Stimulated activated CD4-positive, alpha-beta T cell treated with anti-CD3 and anti-CD28 coated beads, Interleukin-1b, Interleukin-23, amount 100 ng/mL, for 48 hours (primary cell): ENCODE results near the gene CNKSR1.

Source experiments
- DNase-seq: peaks from one replicate; pipeline ENCODE4 v3.0.0-alpha.2; 2020

Gene CNKSR1

DNA sequence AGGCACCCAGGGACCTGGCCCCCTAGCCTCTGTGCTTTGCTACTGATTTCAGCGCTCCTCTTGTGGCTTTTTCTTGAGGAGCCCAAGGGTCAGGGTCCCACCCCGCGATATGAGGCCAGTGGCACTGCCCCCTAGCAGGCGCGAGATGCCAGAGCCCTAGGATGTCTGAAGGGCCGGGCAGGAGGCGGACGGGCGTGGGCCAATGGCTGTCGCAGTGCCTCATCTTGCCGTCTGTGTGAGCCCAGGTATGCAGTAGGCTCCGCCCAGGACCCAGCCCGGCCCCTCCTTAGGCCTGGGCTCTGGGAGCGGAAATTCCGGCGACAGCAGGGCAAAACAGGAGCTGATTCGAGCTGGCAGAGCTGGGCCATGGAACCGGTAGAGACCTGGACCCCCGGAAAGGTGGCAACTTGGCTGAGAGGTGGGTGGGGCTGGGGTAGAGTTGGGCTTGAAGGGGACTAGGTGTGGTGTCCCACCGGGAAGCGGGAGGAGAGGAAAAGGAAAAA, at the start of gene CNKSR1:
Gene CNKSR1, plus strand, starts transcription at position 310 of the 503 bp plus-strand sequence. Its CDS starts 57 bp downstream, at position 367.
- DNase-seq: peak; percentile 22

GRCh38 chr1:26129778-26130177, 47.5 kb upstream of the CNKSR1 start:
- no peak for DNase-seq

DNA sequence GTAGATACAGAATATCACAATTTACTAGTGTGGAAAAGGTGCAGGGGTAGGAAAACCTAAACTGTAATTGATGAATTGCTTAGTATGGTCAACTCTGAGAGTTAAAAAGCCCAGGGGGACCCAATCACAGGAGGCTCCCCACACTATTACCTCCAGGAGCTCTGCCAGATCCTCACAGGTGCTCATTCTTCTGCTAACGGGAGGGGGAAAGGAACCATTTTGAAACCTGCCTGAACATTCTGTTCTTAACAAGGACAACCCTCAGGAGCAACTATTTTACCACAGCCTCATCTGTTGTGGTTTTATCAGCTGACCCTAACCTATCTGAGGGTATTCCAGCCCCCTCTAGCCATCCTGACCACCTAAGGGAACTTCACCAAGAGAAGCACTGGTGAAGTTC, 46.6 kb upstream of the CNKSR1 start:
- no peak for DNase-seq

DNA sequence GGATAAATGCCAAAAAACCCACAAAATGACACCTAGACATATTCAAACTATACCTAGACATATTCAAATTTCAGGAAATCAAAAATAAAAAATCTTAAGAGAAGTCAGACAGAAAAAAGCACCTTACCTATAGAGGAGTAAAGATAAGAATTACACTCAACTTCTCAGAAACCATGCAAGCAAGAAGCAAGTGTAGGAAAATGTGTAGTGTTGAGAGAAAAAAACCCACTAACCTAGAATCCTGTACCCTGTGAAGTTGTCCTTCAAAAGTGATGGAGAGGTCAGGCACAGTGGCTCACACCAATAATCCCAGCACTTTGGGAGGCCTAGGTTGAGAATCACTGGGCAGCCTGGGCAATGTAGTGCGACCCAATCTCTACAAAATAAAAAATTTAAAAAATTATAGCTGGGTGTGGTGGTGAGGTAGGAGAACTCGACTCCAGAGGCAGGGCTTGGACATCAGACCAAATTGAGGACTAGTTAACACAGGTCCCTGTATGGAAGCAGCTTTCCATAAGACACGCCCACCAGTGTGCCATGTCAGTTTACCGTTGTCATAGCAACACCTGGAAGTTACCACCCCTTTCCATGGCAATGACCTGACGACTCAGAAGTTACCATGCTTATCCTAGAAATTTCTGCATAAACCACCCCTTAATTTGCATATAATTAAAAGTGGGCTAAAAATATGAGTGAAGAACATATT, 45.0 kb upstream of the CNKSR1 start:
- no peak for DNase-seq

DNA sequence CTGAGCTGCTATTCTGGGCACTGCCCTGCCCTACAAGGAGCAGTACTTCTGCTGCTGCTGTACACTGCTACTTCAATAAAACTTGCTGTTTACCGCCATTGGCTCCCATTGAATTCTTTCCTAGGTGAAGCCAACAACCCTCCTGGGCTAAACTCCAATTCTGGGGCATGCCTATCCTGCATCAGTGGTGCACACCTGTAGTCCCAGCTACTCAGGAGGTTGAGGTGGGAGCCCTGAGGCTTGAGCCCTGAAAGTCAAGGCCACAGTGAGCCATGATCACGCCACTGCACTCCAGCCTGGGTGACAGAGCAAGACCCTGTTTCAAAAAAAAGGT, 44.5 kb upstream of the CNKSR1 start:
- no peak for DNase-seq

DNA sequence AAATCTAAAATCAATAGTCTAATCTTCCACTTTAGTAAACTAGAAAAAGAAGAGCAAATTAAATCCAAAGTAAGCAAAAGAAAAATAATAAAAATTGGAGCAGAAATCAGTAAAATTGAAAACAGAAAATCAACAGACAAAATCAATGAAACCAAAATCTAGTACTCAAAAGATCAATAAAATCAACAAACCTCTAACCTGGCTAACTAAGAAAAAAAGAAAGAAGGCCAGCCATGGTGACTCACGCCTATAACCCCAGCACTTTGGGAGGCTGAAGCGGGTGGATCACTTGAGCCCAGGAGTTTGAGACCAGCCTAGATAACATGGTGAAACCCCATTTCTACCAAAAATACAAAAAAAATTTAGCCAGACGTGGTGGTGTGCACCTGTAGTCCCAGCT, 42.8 kb upstream of the CNKSR1 start:
- DNase-seq: no peak

DNA sequence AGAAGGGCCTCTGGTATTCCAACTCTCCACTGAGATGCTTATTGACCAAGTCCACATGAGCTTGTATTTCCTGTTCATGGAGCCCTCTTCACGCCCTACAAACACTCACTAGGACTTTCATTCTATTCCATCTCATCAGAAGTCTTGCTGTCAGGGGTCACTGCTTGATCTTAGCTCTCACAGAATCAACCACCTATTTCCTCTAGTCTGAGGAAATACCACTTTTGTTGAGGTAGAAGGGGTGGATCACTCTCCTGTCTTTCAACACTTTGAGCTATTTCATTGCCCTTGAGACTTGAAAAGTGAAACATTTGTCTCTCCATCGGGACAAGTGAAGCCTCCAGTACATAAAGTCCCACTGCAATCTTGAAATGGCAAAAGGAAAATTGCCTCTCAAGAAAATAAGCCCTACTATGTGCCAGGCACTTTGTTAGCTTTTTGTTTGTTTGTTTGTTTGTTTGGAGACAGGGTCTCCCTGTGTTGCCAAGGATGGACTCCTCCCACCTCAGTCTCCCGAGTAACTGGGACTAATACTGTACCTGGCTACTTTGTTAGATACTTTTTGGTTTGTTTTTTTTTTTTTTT, 38.2 kb upstream of the CNKSR1 start:
- no peak for DNase-seq

DNA sequence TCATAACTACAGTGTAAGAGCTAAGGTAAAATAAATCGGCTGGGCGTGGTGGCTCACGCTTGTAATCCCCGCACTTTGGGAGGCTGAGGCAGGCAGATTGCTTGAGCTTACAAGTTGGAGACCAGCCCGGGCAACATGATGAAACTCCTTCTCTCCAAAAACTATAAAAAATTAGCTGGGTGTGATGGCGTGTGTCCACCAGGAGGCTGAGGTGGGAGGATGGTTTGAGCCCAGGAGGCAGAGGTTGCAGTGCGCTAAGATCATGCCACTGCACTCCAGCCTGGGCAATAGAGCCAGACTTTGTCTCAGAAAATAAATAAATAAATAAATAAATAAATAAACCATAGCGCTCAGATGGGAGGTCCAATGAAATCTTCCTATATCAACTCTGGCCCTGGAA, 35.1 kb upstream of the CNKSR1 start:
- DNase-seq: no peak

GRCh38 chr1:26145041-26145959, 32.0 kb upstream of the CNKSR1 start:
- peak; percentile 62 for DNase-seq

DNA sequence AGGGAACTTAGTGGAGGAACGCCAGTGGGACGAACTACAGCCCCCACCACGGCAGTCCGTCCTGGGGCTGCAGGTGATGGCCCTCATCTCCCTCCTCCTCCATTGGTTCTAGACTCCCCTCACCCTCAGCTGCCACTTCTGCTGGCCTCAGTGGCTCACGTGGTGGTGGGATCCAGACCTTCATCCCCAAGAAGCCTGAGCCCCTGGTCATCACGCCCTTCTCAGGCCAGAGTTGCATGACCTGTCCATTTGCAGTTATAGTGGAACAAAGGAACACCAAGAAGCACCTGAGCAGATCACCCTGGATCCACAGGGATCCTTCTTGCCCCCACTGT, 31.4 kb upstream of the CNKSR1 start:
- DNase-seq: no peak

DNA sequence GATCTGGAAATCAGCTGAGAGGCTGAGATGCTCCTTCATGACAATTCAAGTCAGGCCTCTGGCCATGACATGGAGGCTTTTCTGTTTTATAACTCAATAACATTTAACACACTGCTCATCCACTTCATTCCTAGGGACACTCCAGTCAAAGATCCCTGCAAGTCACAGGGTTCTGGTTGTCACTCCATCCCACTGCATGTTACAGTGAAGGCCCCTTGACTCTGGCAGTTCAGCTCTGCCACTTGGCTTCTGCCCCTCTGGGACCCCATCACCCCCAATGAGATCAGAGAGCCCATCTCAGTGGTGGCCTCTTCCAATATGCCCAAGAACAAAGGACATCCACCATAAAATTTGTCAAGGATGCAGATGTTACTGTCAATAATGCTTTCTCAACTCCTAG, 28.4 kb upstream of the CNKSR1 start:
- DNase-seq: no peak

DNA sequence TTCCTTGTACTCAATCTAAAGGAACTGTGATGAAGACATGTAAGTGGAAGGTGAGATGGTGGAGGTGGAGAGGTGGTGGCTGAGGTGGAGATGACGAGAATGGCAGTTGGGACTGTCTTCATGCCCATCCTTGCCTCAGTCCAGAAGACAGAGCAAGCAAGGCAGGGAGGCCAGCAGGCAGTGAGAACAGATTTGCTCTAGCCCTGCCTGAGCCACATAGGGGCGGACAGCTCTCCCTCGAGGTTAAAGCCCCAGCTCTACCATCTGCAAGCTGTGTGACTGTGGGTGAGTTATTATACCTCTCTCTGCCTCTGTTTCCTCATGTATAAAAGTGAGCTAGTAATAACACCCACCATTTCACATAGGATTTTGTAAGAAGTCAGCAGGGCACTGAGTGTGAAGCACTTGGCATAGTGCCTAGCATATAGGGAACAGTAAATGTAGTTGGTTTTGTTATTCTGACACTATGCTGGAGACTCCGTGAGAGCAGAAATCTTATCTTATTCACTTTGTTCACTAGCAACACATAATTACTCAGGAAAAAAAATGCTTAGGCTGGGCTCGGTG, 23.2 kb upstream of the CNKSR1 start:
- no peak for DNase-seq

GRCh38 chr1:26154750-26155149, 22.5 kb upstream of the CNKSR1 start:
- no peak for DNase-seq

- DNase-seq: no peak
Measured at GRCh38 chr1:26155370-26156284, 21.7 kb upstream of the CNKSR1 start.

DNA sequence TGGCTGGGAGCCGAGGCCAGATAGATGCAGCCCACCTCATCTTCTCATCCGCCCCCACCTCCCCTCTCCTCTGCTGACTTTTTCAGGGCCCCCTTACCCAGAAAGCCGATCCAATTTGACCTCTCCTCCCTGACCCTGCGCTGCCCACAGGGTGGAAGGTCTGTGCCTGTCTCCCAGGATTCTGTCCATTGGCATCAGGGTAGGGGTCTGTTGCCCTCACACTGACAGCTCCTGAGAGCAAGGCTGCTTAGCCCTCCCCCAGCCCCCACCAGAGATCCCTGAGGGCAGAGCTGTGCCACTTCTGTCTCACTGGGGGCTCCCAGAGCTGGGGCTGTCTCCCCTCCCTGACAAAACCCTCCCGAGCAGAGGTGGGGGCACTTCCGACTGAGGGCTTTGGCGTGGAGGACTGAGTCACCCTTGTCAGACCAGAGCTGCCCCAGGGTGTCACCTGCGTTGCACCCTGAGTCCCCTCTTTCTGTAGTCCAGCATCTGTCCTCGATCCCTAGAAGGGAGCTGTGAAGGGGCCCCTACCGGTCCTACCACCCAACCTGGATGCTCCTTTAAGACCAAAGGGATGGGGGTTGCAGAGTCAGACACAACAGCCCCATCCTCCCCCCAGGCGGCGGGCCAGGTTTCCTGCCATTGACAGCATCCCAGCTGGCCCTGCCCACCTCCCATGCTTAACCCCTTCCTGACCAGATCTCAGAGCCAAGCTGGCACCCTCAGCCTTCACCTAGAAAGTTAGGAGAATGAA, 20.8 kb upstream of the CNKSR1 start:
- DNase-seq: no peak

- no peak for DNase-seq
Measured at GRCh38 chr1:26158271-26158907, 18.9 kb upstream of the CNKSR1 start.

GRCh38 chr1:26158908-26159742, 18.2 kb upstream of the CNKSR1 start, which contains the start of gene FAM110D:
Gene FAM110D, plus strand, starts transcription at chr1:26159079. Its CDS starts 2,213 bp downstream, at chr1:26161292.
- DNase-seq: no peak

DNA sequence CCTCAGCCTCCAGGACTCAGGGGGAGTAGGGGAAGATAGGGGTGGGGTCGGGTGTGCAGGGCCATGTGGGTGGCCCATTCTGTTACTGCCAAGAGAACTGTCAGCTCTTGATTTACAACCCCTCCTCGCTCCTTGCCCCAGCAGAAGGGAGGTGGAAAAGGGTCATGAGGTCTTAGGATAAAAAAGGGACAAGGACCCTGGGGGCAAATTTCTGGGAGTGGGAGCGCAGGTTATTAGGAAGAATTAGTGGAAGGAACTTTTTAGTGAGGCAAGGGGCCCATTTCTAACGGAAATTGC, 17.6 kb upstream of the CNKSR1 start:
- DNase-seq: no peak

GRCh38 chr1:26160527-26161414, 16.5 kb upstream of the CNKSR1 start:
- DNase-seq: no peak
